Measurements from ENCODE around the gene NOB1. TPM values are rescaled to one million over a fixed set of nuclear protein-coding genes. Genes with fewer than 3 reads are reported as not detected.

Gene NOB1
- total and polyA plus RNA-seq, 2 of the 4 experiments (the other 2 are of a cell fraction) = 47.0 to 58.1 TPM

DNA sequence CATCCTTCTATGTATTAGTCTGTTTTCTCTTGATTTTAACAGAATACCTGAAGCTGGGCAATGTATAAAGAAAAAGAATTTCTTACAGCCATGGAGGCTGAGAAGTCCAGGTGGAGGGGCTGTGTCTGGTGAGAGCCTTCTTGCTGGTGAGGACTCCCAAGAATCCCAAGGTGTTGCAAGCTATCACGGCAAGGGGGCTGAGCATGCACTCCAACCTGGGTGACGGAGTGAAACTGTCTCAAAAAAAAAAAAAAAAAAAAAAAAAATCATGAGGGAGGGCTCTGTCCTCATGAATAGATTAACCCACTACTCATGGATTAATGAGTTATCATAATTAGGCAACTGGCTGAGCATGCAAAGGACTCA lies 47.8 kb downstream of the NOB1 start:
- ATAC-seq (ENCODE audit: low read depth) (no peak), DNase-seq (no peak)
- no TSS peak for BruUV-seq (replicated peaks)
- H3K56ac ChIP-seq (ENCODE audit: extremely low read depth, insufficient read depth, low read length) = no peak overlapping the region
- no peaks in the 10 kb centered on the region for H3K9me1 ChIP-seq (ENCODE audit: insufficient read depth, low read length)
- H3K36me3 ChIP-seq (ENCODE audit: control insufficient read depth, insufficient read depth, low read length) = peaks cover 24% of the 10 kb centered on the region
- no peak overlapping the region for H2AK9ac ChIP-seq (replicated peaks; ENCODE audit: low read depth, low read length, poor library complexity)
- H2BK120ac ChIP-seq (ENCODE audit: low read depth, low read length) = no peak overlapping the region
- no peak overlapping the region for H3K4me2 ChIP-seq (ENCODE audit: low read depth, low read length)
- intact Hi-C loops (cut with micrococcal nuclease) (no loop called here), dilution Hi-C loops (cut with HindIII; ENCODE audit: low sequenced_read_pairs, unreplicated experiment) (no loop called here), in situ Hi-C loops (cut with MboI; ENCODE audit: low sequenced_read_pairs) (loop anchor here (5.0 kb wide), 1 partner anchor 45 kb away; the partner anchor contains the start of gene NOB1)
- no peak overlapping the region for H4K91ac ChIP-seq (ENCODE audit: insufficient read depth, low read depth, low read length)
- no peak overlapping the region for H2BK20ac ChIP-seq (ENCODE audit: low read depth, low read length)
- H3K9ac ChIP-seq (ENCODE audit: low read depth, low read length) = no peak overlapping the region
- H2AFZ ChIP-seq (replicated peaks; ENCODE audit: low read length, poor library complexity) = no peak overlapping the region
- no peak overlapping the region for H3K23ac ChIP-seq (ENCODE audit: low read depth, low read length)
- no peaks in the 10 kb centered on the region for H3K9me3 ChIP-seq (ENCODE audit: control insufficient read depth, insufficient read depth, low read length)
- ChIA-PET CTCF (no interaction called here), POLR2A (ENCODE audit: unreplicated experiment) (no interaction called here)
- WGBS, 2 experiments (ENCODE audit: extremely low coverage in 2 of 2, insufficient read length in 1 of 2) = no CpG with 5 or more reads among the region's 2 CpGs
- H3K4me1 ChIP-seq (ENCODE audit: control insufficient read depth, insufficient read depth, low read length) = peaks cover 4% of the 10 kb centered on the region; the same call in 1 of the 2 replicates
- H2BK5ac ChIP-seq (ENCODE audit: low read depth, low read length, poor library complexity, severe bottlenecking) = no peak overlapping the region
- no peak overlapping the region for H3K18ac ChIP-seq (ENCODE audit: low read depth, low read length)
- no peak overlapping the region for H2AK5ac ChIP-seq (ENCODE audit: low read depth, low read length)
- peaks cover 7% of the 10 kb centered on the region; the same call in 1 of the 2 replicates for H4K20me1 ChIP-seq (ENCODE audit: insufficient read depth, low read length)
- H3K27ac ChIP-seq (ENCODE audit: insufficient read depth, low read length) = no peak overlapping the region
- no peak overlapping the region for H3K4ac ChIP-seq (ENCODE audit: low read depth, low read length)
- no peak overlapping the region for H4K5ac ChIP-seq (ENCODE audit: low read depth, low read length)
- no peak overlapping the region for H4K8ac ChIP-seq (ENCODE audit: low read depth in 2 of 2, low read length in 2 of 2)
- H3K4me3 ChIP-seq (ENCODE audit: insufficient read depth, low read depth, low read length) = no peak overlapping the region
- H3K27me3 ChIP-seq (ENCODE audit: control insufficient read depth, insufficient read depth, low read length) = no peaks in the 10 kb centered on the region
- H3K14ac ChIP-seq (replicated peaks; ENCODE audit: low read depth, low read length) = no peak overlapping the region
- no peak overlapping the region for H2BK15ac ChIP-seq (ENCODE audit: low read depth, low read length)
- TF ChIP-seq, protein P1, sequence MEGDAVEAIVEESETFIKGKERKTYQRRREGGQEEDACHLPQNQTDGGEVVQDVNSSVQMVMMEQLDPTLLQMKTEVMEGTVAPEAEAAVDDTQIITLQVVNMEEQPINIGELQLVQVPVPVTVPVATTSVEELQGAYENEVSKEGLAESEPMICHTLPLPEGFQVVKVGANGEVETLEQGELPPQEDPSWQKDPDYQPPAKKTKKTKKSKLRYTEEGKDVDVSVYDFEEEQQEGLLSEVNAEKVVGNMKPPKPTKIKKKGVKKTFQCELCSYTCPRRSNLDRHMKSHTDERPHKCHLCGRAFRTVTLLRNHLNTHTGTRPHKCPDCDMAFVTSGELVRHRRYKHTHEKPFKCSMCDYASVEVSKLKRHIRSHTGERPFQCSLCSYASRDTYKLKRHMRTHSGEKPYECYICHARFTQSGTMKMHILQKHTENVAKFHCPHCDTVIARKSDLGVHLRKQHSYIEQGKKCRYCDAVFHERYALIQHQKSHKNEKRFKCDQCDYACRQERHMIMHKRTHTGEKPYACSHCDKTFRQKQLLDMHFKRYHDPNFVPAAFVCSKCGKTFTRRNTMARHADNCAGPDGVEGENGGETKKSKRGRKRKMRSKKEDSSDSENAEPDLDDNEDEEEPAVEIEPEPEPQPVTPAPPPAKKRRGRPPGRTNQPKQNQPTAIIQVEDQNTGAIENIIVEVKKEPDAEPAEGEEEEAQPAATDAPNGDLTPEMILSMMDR (conservative IDR thresholded peaks at IDR 0.05; ENCODE audit: low read depth, low read length) = no peak
- TF ChIP-seq RCOR1 (IDR thresholded peaks at IDR 0.05; ENCODE audit: insufficient replicate concordance, low read length) (no peak), MXI1 (IDR thresholded peaks at IDR 0.05; ENCODE audit: borderline replicate concordance, low read depth, low read length) (no peak), FOS (IDR thresholded peaks at IDR 0.05; ENCODE audit: low read depth, low read length) (no peak), RAD21 (IDR thresholded peaks at IDR 0.05; ENCODE audit: low read length) (no peak), SMC3 (IDR thresholded peaks at IDR 0.05; ENCODE audit: low read depth, low read length) (no peak), CHD1 (IDR thresholded peaks at IDR 0.05; ENCODE audit: low read depth, low read length) (no peak)
- TF ChIP-seq, protein P2, sequence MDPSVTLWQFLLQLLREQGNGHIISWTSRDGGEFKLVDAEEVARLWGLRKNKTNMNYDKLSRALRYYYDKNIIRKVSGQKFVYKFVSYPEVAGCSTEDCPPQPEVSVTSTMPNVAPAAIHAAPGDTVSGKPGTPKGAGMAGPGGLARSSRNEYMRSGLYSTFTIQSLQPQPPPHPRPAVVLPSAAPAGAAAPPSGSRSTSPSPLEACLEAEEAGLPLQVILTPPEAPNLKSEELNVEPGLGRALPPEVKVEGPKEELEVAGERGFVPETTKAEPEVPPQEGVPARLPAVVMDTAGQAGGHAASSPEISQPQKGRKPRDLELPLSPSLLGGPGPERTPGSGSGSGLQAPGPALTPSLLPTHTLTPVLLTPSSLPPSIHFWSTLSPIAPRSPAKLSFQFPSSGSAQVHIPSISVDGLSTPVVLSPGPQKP (IDR thresholded peaks at IDR 0.05; ENCODE audit: borderline replicate concordance, low read depth, low read length) = no peak
- TF ChIP-seq, protein P3, sequence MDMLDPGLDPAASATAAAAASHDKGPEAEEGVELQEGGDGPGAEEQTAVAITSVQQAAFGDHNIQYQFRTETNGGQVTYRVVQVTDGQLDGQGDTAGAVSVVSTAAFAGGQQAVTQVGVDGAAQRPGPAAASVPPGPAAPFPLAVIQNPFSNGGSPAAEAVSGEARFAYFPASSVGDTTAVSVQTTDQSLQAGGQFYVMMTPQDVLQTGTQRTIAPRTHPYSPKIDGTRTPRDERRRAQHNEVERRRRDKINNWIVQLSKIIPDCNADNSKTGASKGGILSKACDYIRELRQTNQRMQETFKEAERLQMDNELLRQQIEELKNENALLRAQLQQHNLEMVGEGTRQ (IDR thresholded peaks at IDR 0.05; ENCODE audit: low read depth, low read length) = no peak
- H3K79me1 ChIP-seq (ENCODE audit: low read depth in 1 of 2, low read length in 2 of 2) = peaks cover 11 to 25% of the 10 kb centered on the region in 2 experiments

All from IMR-90 (cell line).